ENCODE results near the gene ALG14.

Gene ALG14

DNA sequence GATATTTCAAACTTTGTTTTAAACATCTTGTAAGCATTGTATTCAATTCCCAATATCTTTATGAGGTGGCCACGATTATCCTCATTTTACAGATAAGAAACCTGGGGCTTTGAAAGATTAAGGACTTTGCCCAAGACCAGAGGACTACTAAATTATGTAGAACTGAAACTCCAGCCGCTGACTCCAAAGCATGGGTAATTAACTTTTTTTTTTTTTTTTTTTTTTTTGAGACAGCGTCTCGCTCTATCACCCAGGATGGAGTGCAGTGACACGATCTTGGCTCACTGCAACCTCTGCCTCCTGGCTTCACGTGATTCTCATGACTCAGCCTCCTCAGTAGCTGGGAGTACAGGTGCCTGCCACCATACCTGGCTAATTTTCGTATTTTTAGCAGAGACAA is 68.7 kb downstream of the ALG14 start:
- TF ChIP-seq, protein P1, sequence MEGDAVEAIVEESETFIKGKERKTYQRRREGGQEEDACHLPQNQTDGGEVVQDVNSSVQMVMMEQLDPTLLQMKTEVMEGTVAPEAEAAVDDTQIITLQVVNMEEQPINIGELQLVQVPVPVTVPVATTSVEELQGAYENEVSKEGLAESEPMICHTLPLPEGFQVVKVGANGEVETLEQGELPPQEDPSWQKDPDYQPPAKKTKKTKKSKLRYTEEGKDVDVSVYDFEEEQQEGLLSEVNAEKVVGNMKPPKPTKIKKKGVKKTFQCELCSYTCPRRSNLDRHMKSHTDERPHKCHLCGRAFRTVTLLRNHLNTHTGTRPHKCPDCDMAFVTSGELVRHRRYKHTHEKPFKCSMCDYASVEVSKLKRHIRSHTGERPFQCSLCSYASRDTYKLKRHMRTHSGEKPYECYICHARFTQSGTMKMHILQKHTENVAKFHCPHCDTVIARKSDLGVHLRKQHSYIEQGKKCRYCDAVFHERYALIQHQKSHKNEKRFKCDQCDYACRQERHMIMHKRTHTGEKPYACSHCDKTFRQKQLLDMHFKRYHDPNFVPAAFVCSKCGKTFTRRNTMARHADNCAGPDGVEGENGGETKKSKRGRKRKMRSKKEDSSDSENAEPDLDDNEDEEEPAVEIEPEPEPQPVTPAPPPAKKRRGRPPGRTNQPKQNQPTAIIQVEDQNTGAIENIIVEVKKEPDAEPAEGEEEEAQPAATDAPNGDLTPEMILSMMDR (IDR thresholded peaks at IDR 0.05; ENCODE audit: poor library complexity, severe bottlenecking), result no peak
- Histone ChIP-seq H3K4me3 (ENCODE audit: severe bottlenecking) (no peak overlapping the region), H3K4me1 (ENCODE audit: insufficient read depth, poor library complexity, severe bottlenecking) (peaks cover 9% of the 10 kb centered on the region), H3K27me3 (ENCODE audit: insufficient read depth, poor library complexity, severe bottlenecking) (no peaks in the 10 kb centered on the region), H3K36me3 (ENCODE audit: low read depth) (no peaks in the 10 kb centered on the region), H3K27ac (ENCODE audit: poor library complexity, severe bottlenecking) (no peak overlapping the region), H3K9me3 (ENCODE audit: severe bottlenecking) (no peaks in the 10 kb centered on the region)
- DNase-seq (ENCODE audit: low spot score) (no peak), ATAC-seq (ENCODE audit: low read depth) (no peak)

DNA sequence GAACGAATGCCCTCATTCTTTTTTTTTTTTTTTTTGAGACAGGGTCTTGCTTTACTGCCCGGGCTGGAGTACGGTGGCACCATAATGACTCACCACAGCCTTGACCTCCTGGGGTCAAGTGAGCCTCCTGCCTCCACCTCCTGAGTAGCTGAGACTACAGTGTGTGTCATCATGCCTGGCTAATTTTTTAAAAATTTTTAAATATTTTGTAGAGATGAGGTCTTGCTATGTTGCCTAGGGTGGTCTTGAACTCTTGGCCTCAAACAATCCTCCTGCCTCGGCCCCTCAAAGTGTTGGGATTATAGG is 69.4 kb downstream of the ALG14 start:
- ATAC-seq (ENCODE audit: low read depth), result no peak
- Histone ChIP-seq H3K4me1 (ENCODE audit: insufficient read depth, poor library complexity, severe bottlenecking) (peaks cover 9% of the 10 kb centered on the region), H3K27me3 (ENCODE audit: insufficient read depth, poor library complexity, severe bottlenecking) (no peaks in the 10 kb centered on the region), H3K27ac (ENCODE audit: poor library complexity, severe bottlenecking) (no peak overlapping the region), H3K4me3 (ENCODE audit: severe bottlenecking) (no peak overlapping the region), H3K36me3 (ENCODE audit: low read depth) (no peaks in the 10 kb centered on the region), H3K9me3 (ENCODE audit: severe bottlenecking) (no peaks in the 10 kb centered on the region)
- TF ChIP-seq, protein P1 (IDR thresholded peaks at IDR 0.05; ENCODE audit: poor library complexity, severe bottlenecking), result no peak
- DNase-seq (ENCODE audit: low spot score), result no peak

DNA sequence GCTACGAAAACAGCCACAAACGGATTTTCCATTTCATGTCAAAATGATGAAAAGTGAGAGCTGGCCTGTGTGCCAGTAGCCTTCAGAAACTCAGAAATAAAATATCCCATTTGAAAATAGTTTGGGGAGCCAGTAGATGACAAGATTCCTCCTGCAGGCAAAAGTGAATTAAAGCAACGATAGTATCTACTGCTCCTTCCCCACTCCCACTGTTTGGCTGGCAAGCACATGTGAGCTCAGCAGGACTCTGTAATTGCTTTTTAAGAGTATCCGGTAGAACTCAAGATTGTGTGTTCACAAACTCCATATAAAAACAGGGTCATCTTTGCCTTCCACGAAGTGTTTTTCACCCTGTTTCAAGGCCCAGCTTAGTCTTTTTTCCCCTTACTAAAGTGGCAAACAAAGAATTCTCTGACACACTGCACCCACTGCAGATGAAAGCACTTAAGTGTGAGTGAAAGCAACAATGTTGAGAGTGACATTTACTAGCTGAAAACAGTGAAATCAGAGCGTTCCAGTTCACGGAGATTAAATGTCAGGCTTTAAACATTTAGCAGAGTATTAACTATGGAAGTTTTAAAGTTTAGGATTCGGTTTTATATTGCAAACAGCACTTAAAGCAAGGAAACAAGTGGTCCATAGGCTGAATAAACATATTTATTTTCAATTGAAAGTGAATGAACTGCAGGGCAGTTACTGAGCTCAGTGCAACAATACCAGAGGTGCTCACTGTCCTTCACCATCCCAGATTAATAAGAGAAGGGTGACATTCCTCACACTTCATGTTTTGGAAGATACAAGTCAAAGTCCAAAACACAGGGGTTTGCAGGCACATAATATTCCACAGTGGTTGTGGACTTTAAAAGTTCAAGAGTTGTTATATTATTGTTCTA is 70.0 kb downstream of the ALG14 start:
- DNase-seq (ENCODE audit: low spot score), result no peak
- Histone ChIP-seq H3K27me3 (ENCODE audit: insufficient read depth, poor library complexity, severe bottlenecking) (no peaks in the 10 kb centered on the region), H3K4me3 (ENCODE audit: severe bottlenecking) (no peak overlapping the region), H3K9me3 (ENCODE audit: severe bottlenecking) (no peaks in the 10 kb centered on the region), H3K4me1 (ENCODE audit: insufficient read depth, poor library complexity, severe bottlenecking) (peaks cover 5% of the 10 kb centered on the region), H3K36me3 (ENCODE audit: low read depth) (no peaks in the 10 kb centered on the region), H3K27ac (ENCODE audit: poor library complexity, severe bottlenecking) (no peak overlapping the region)
- TF ChIP-seq, protein P1 (IDR thresholded peaks at IDR 0.05; ENCODE audit: poor library complexity, severe bottlenecking), result no peak
- ATAC-seq (ENCODE audit: low read depth), result no peak

DNA sequence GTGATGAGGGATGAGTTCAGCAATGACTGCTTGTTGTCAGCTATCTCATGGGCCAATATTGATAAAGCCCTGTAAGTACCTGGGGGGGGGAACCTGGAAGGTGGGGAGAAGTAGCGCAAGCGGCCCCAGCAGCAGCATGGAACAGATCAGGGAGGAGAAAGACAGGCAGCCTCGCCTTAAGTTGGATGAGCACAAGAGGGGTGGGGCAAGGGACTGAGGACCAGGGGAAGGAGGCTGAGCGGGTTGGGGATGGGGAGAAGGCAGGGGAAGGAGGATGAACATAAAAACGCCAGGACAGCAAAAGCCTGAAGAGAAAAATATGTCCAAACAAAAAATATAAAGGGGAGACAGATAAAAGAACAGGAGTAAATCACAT is 70.6 kb downstream of the ALG14 start:
- TF ChIP-seq, protein P1 (IDR thresholded peaks at IDR 0.05; ENCODE audit: poor library complexity, severe bottlenecking), result no peak
- ATAC-seq (ENCODE audit: low read depth) (no peak), DNase-seq (ENCODE audit: low spot score) (no peak)
- no peak overlapping the region for H3K4me3 ChIP-seq (ENCODE audit: severe bottlenecking)
- H3K36me3 ChIP-seq (ENCODE audit: low read depth), result no peaks in the 10 kb centered on the region
- H3K4me1 ChIP-seq (ENCODE audit: insufficient read depth, poor library complexity, severe bottlenecking), result no peaks in the 10 kb centered on the region
- H3K27me3 ChIP-seq (ENCODE audit: insufficient read depth, poor library complexity, severe bottlenecking), result no peaks in the 10 kb centered on the region
- no peaks in the 10 kb centered on the region for H3K9me3 ChIP-seq (ENCODE audit: severe bottlenecking)
- H3K27ac ChIP-seq (ENCODE audit: poor library complexity, severe bottlenecking), result no peak overlapping the region

DNA sequence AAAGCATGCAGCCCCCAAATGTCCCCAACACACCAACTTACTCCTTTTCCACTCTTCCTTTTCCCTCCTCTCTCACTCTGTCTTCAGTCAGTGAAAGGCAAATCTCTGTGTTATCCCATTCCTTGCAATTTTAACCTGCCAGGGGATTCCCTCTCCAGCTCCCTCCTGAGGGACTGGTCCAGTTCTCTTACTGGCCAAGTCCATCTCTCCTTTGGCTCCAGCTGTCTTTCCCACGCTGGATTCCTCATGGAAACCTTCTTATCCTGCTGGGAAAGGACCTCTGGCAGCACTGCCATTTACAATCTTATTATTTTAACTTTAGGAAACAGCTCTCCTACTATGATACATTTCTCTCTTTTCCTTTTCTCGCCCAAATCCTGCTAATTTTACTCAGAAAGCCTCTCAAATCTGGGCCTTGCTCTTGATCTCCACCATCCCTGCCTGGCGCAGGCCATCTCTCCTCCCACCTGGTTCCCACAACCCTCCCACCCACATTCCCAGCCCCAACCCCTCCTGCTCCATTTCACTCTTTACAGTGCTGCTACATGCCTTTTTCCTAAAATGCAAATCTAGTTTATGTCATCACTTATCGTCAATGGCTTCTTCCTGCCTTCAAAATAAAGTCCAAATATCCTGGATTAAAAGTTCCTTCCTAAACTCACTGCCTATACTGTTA is 73.2 kb downstream of the ALG14 start:
- no peaks in the 10 kb centered on the region for H3K27me3 ChIP-seq (ENCODE audit: insufficient read depth, poor library complexity, severe bottlenecking)
- DNase-seq (ENCODE audit: low spot score), result no peak
- no peaks in the 10 kb centered on the region for H3K4me1 ChIP-seq (ENCODE audit: insufficient read depth, poor library complexity, severe bottlenecking)
- H3K9me3 ChIP-seq (ENCODE audit: severe bottlenecking), result no peaks in the 10 kb centered on the region
- no peak for ATAC-seq (ENCODE audit: low read depth)
- no peak overlapping the region for H3K4me3 ChIP-seq (ENCODE audit: severe bottlenecking)
- no peak overlapping the region for H3K27ac ChIP-seq (ENCODE audit: poor library complexity, severe bottlenecking)
- TF ChIP-seq, protein P1 (IDR thresholded peaks at IDR 0.05; ENCODE audit: poor library complexity, severe bottlenecking), result no peak
- H3K36me3 ChIP-seq (ENCODE audit: low read depth), result no peaks in the 10 kb centered on the region
